ENCODE results near the gene PIK3C2G.
"Not testable (repeated sequence)": the region's sequence is repeated elsewhere in the genome, so short reads cannot be mapped to it uniquely, and the experiment has no call there.

Gene PIK3C2G

DNA sequence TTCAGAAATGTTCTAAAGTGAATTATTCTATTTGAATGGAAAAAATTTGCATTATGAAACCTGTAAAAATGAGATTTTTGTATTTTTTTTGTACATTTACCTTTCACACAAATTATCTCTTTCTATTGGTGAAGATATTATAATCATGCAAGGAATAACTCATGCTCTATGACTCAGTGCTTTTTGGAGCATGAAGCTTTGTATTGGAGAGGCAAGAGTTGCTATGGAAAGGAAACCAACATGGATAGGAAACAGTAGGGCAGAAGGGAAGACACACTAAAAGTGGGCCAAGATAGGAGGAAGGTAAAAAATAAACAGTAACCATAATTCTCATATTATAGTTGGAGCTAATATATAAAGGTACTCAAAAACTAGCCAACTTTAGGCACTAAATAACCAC is 397.5 kb downstream of the PIK3C2G start:
- DNase-seq, result no peak

DNA sequence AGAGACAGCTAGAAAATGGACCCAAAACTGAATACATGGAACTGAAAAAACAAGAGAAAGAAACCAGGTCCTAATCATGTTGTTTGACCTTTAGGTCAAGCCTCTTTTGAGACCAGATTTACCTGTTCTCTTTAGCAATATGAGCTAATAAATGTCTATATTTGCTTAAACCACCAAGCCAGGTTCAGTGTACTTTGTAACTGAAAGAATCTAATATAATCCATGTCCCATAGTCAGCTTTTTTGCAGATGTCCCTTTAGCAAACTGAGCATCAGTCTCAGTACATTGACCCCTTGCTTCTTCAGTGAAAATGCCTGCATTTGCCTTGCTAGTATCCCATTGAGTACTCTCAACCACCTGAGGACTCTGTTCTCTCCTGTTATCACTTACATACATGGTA is 414.8 kb downstream of the PIK3C2G start:
- no peak for DNase-seq

DNA sequence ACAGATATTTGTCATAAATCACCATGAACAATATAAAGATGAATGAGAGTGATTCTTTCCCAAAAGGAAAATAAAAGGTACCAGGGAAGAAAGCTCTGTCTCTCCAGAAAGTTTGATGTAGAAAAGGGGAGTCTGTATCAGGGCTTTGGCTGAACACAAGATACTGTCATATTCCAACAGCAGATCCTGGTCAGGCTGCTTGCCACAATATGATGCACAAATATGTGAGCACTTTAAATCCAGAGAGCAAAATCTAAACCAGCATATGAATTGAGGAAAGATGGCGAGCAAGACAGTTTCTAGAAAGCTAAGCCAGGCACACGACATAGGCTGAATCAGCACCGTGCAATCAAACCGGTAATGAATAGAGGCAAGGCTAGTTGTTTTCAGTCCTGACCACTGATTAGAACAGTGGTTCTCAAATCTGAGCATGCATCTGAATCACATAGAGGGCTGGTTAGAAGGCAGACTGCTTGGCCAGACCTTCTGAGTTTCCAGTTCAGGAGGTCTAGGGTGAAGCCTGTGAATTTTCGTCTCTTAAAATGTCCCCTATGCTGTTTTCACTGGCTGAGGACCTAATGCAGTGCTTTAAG is 415.8 kb downstream of the PIK3C2G start:
- DNase-seq, result no peak

DNA sequence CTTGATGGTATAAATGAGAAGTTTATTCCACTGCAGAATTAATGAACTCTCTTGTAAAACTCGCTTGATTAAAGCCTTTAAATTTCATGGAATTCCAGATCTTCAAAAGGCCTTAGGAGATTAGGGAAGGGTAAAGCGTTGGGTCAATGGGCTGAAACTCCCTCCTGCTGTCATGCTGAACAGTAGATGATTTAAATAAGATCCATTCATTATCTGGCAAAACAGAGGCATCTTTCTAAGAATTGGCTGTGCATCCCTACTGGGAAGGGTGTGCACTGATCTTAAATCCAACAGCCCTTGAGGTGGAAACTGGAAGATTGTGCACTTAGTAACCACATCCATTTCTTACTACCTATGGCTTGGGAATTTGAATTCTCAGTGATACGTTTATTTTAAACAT is 420.5 kb downstream of the PIK3C2G start:
- no peak for DNase-seq

DNA sequence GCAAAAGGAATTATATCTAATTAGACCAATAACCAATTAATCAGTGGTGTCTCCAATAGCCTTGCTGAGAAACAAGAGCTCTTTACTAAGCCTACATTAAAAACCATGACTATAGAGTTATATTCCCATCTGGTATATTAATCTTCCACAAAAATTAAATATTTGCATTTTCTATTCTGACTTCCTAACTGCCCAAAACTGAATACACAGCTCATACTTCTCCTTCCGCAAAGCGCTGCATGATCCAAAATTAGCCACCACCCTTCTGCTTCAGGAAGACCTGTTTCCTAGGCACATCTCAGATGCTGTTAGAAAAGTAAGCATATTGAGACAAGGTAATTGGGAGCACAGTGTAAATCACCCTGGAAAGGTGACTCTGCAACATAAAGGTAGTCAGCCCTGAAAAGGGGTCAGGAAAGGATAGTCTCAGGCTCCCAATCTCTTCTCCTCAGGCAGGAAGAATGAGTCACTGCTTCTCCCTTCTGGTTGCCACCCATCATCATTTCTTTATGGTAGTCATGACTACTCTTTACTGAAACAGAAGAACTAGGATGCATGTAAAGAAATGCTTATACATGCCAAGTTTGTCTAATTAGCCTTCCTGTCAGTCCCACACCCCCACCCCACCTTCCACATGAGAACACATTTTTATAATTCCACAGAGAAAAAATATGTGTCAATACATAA is 422.2 kb downstream of the PIK3C2G start:
- no peak for DNase-seq

DNA sequence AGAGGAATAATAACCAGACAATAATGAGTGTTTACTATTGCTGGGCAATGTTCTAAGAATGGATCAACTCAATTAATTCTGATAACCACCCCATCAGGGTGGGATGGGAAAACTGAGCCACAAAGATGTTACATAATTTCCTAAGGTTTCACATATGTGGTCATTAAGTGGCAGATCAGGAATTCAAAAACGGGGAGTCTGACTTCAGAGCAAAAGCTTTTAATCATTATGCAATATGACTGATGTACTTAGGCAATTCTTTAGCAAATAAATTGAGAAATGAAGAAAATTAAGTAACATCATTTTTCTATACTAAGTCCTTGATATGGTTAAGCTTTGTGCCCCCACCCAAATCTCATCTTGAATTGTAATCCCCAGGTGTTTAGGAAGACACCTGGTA is 423.1 kb downstream of the PIK3C2G start:
- DNase-seq, result no peak

DNA sequence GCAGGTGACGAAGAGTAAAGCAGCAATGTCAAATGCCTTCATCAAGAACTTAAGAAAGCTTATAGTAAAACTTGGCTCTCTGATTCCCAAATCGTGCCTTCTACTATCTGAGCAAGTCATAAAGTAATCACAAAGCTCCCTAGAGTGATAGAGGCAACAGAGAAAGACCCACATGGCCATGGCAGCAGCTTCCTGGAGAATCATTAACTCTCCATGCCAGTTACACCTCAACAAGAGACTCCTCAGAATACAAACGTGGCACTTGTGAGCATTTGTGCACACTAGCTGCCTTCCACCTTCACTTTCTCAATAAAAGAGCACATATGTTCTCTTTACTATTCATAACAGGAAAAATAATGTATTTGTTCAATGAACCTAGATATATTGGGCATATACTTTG is 428.5 kb downstream of the PIK3C2G start:
- no peak for DNase-seq

DNA sequence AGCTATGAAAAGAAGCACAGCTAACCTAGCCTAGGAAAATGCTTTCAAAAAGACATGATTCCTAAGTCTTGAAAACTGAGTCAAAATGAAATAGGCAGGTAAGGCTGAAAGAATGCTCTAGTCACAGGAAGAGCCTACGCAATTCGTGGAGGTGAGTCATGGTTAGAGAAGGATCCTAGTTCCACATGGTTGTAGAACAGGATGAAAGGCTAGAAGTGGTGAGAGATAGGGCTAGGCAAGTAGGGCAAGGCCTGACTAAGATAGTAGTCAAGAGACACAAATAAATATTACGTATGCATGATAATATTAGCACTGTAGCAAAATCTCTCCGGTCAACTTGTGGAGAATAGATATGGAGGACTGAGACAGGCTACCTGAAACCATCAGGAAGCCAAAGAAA is 429.3 kb downstream of the PIK3C2G start:
- no peak for DNase-seq

DNA sequence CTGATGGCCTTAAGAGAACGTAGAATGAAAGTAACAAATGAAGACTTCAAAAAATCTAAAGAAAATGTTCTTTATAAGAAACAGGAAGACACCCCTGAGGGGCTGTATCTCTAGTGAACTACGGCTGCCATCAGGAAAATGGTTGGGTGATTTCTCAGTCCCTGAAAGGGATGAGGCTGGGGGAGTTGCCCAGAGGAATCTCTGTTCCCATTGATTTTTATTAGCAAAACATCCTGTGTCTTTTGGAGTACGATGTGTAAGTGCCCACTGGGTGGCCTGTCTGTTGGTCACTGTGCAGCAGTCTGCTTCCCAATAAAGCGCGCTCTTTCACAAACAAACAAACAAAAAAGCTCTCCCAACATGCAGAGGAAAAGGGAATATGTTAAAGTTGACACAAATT is 432.7 kb downstream of the PIK3C2G start:
- not testable (repeated sequence) for DNase-seq

DNA sequence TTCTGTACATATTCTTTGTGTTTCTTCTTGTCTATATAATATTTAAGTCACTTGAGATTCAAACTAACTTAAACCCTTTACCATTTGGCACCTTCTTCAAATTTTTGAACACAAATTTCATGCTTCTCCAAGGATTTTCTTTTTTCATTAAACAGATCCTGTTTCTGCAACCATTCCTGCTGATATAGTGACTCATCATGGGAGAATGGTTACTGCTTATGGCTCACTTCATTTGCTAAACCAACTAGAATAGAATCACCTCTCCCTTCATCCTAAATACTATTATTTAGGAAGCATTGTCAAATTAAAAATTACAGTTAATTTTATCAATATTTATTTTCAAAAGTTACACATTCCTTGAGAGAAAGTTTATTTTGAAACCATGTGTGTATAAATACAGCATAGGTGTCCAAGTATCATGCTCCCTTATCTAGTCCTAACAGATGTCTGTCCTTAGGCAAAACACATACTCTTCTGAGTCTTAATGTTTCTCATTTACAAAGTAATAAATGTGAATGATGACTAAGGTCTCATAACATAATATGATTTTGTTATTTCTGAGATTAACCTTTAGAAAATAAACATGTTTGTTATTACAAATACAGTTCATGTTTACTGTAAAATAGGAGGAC is 435.8 kb downstream of the PIK3C2G start:
- no peak for DNase-seq
